GM18508 (cell line): ENCODE results near the gene TBC1D22A.

Experiments
- ATAC-seq: cut with Tn5 transposase; IDR thresholded peaks from one replicate; pipeline ENCODE4 v1.9.1; 2021; ENCODE audit warnings: moderate number of reproducible peaks; ENCODE audit not compliant: insufficient read depth, unreplicated experiment

The TBC1D22A gene

DNA sequence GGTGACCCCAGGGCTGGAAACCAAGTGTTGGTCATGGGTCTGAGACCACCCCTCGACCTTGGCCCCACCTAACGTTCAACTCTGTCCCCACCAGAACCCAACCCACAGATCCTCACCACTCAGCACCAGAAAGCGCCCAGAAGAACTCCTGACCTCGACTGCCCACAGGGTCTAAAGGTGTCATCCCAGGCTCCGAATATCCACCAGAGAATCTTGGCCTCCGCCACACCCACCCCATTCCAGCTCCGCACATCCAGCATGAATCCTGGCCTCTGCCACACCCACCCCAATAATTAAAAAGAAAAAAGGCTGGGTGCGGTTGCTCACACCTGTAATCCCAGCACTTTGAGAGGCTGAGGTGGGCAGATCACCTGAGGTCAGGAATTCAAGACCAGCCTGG, 25.7 kb upstream of the TBC1D22A start:
- no peak for ATAC-seq

DNA sequence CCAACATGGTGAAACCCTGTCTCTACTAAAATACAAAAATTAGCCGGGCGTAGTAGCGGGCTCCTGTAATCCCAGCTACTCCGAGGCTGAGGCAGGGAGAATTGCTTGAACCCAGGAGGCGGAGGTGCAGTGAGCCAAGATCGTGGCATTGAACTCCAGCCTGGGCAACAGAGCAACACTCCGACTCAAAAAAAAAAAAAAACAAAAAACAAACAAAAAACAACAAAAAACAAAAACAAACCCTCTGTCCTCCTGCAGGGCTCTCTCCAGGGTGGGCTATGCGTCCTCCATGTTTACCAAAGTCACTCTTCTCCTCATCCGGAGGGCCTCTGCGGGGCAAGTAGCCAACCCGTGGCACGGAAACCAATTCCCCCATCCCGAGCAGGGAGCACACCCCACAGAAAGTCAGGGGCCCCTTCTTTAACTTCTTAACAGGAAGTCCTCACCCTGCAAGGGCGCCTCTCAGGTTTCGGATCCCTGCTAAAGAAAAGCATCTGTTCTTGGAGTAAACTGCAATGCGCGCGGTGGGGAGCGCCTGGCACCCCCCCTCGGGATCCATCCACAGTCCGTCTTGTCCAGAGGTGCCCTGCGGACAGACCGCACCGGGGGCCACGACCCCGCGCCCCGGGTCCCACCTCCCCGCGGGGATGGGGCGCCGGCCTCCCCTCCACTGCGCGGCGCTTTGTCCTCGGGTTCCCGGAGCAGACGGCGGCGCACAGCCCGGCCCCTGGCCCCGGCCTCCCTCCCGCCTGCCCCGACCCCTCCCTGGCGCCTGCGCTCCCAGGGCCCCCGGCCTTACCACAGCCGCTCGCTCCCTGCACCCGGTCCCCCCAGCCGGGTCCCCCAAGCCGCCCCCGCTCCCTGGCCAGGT, 25.1 kb upstream of the TBC1D22A start:
- no peak for ATAC-seq

DNA sequence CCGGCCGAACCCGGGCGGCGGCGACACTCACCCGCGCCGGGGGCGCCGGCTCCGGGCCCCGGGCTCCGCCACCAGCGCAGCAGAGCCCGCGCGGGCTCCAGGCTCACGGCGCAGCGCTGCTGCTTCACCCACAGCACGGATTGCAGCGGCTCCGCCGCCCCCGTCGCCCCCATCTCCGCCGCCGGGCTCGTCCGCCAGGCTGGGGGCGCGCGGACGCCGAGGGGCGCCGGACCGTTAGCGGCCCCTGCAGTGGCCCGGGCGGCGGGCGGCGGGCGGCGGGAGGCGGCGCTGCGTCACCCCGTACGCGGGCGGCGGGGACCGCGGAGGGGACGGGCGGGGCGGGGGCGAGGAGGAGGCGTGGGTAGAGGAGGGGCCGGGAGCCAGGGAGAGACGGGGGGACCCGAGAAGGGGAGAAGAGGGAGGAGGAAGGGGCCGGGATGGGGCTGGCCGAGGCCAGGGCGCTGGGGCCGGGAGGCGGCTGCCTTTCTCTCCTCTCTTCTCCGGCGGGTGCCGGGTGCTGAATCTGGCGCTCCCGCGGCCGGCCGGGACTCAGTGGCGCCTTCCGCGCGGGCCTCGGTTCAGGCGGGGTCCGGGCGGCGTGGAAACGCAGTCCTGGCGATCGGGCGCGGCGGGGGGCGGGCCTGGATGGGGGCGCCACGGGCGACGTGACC, 24.3 kb upstream of the TBC1D22A start, which contains the start of gene CERK:
TSS of gene CERK (minus strand) at position 277 of the 671 bp plus-strand sequence. CDS start at position 173, 104 bp downstream.
- ATAC-seq = no peak

DNA sequence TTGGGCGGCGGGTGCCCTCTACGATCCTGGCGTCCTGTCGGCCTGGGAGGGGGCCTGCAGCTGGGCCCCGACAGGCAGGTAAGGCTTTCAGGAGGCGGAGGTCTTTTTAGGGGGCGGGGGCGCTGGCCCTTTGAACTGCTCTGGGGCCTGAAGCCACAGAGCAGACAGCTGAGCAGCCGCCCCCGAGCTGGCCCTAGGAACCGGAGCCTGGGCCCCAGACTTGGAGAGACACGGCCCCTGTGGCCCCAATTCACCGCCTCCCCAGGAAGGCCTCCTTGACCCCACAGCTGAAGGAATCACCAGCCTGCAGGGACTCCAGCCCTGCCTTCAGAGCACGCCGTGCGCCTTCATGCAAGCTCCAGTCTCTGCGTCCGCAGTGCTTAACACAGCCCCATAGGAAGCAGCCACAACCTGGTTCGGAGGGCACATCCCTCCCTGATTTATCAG, 23.8 kb upstream of the TBC1D22A start:
- no peak for ATAC-seq

GRCh38 chr22:46739094-46739870, 23.2 kb upstream of the TBC1D22A start:
- ATAC-seq = no peak

- ATAC-seq = no peak
Measured at GRCh38 chr22:46740910-46741780, 21.3 kb upstream of the TBC1D22A start.

- ATAC-seq = no peak
Measured at GRCh38 chr22:46741974-46742519, 20.4 kb upstream of the TBC1D22A start.

GRCh38 chr22:46742576-46743221, 19.8 kb upstream of the TBC1D22A start:
- ATAC-seq = no peak

DNA sequence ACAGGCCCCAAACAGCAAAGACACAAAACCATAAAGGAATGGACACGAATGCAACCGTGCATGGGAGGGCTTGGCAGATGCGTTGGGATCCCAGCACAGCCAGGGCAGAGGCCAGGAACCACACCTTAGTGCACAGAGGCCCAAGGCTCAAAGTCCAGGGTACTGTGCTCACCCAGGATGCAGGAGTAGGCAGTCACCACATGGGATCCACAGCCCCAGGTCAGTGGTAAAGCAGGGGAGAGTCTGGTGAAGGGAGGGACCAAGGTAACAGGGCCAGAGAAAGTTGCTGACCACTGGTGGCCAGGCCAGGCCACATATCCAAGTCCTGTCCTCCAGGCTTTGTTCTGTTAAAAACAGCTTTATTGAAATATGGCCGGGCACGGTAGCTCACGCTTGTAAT, 17.9 kb upstream of the TBC1D22A start:
- ATAC-seq = no peak

DNA sequence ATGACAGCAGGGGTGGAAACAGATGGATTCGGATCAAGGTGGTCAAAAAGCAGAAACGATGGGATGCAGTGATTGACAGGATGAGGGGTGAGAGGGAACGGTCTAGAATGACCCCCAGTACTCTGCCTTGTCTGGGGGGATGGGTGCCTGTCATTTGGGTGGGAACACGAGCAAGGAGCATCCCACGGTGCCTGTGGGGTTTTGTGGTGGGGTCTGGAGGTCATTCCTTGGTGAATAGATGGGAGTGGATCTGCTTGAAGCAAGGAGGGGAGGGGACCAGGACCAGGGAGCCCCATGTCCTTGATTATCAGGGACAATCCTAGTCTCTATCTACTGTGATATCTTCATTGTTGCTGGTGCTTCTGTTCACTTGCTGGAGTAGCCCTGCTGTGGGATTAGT, 16.3 kb upstream of the TBC1D22A start:
- no peak for ATAC-seq

DNA sequence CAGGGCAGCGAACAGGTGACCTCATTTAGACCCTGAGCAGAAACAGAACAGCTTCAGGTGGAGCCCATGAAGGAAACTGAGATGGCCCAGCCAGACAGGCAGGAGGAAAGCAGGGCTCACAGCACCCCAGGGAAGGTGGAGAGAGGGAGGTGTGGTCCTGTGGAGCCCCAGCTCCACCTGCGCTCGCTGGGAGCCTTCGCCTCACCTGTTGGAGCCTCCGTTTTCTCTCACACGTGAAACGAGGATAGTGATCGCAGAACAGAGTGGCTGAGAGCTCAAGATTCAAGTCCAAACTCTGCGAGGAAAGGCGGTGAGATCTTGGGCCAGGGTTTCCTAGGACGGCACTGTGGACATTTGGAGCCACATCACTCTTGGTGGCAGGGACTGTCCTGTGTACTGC, 15.8 kb upstream of the TBC1D22A start:
- ATAC-seq = no peak

DNA sequence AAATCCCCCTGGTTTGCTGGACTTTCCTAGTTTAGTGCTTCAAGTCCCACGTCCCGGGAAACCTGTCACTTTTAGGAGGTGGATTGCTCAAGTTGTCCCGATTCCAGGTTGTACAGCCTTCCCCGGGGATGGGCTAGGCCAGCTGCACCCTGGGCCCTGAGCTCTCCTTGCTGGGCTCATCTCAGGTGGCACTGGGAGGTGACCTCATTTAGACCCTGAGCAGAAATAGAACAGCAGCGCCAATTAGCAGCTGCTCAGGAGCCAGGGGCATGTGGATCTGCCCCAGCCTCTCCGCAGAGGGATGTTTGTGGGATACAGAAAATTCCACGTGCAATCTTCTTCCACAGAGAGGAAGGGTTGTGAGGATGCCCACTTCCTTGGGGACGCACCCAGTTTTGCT, 14.8 kb upstream of the TBC1D22A start:
- ATAC-seq = no peak

GRCh38 chr22:46748206-46748907, 14.1 kb upstream of the TBC1D22A start:
- ATAC-seq = no peak

DNA sequence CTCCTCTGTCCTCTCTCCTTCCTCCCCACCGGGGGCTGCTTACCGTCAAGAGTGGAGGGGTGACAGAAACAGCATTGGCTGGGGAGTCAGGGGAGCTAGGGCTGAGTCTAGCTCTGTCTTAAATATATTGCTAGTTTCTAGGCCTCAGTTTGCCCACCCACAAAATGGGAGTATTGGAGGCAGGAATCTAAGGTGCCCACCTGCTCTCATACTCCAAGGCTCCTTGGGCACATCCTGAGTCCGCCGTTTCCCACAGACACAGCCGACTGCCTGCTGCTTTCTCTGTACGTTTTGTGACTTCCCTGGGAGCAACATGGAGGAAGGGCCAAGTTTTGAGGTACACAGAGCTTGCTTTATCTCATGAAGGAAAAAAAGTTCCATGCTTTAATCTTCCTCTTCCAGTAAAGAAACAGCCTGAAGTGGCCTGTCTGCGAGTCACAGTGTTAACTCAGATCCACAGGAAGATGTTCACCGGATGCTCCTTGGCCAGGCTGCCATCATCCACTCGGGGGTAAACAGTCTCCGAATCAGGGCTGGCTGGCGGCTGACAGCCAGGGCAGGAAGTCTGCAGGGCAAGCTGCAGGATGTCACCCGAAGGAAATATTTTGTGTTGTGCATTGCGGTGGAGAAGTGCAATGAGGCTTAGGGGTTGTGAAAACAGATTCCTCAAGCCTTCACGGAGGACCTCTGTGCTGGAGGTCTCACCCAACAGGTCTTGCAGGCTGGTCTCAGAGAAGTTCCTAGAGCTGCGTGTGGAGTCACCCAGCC, 13.4 kb upstream of the TBC1D22A start:
- no peak for ATAC-seq

DNA sequence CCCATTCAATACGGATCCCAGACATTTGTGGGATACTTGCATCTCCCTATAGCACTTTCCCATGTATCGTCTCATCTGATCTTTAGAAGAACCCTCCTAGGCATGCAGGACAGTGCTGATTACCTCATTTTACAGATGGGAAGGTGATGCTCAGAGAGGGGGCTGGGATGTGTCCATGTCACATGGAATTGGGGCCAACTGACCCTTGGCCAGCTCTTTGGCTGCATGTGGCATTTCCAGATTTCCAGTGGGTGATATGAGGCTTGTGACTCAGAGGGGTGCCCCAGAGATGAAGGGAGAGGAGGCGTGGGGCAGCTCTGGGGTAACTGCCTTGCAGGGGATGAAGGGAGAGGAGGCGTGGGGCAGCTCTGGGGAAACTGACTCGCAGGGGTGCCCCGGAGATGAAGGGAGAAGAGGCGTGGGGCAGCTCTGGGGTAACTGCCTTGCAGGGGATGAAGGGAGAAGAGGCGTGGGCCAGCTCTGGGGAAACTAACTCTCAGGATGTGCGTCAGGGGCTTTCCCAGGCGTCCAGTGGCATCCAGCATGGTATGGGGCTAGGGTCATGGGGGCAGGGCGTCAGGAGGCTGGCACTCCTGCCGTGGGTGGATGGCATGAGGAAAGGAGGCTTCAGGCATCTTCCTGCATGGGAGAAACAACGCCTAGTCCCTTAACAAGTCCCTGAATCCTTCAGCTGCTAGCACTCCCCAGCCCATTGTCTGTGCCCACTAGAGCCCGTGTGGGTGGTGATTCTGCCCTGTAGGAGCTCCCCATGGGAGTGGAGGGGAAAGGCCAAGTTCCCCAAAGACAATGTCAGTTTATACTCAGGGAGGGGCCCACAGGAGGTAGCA, 12.5 kb upstream of the TBC1D22A start:
- ATAC-seq = no peak

GRCh38 chr22:46750530-46750800, 12.0 kb upstream of the TBC1D22A start:
- ATAC-seq = no peak

DNA sequence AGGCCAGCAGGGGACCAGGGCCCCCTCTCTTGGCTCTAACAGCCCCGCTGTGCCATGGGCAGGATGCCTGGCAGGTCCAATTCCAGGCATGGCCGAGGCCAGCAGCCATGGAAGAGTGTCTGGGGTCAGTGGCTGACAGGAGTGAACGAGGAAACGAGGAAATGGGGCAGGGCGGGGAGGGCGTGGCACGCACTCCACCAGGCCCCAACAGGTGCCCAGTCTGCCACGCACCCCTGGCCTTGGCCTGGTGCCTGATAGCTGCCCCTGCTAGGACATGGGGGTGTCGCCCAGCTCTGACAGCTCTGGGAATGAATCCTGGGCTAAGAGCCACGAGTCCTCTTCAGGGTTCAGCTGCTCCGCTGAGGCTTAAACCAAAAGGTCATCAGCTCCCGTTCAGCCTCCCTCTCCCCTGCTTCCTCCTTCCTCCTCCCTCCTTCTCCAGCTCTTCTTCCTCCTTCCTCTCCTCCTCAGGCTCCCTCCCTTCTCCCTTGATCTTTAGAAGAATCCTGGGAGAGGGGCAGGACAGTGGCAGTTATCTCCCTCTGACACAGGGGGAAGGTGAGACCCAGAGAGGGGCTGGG, 11.5 kb upstream of the TBC1D22A start:
- ATAC-seq = no peak
